DND-41 (cell line): ENCODE measurements around the gene FBLN1.

Source experiments
- CTCF ChIP-seq: IDR thresholded peaks from 2 replicates; pipeline ENCODE4 v1.5.1; 2012; ENCODE audit warnings: borderline replicate concordance, low read length, moderate library complexity, mild to moderate bottlenecking; ENCODE audit not compliant: poor library complexity, severe bottlenecking; ENCODE audit errors: extremely low read depth
- EZH2 ChIP-seq: IDR thresholded peaks from 3 replicates; pipeline ENCODE4 v1.6.1; 2012; ENCODE audit warnings: borderline replicate concordance, low read depth, mild to moderate bottlenecking, moderate library complexity, low read length, inconsistent platforms; ENCODE audit not compliant: severe bottlenecking

- TF ChIP-seq CTCF (no peak), EZH2 (no peak)
These were observed 6.2 kb upstream of the FBLN1 start for GRCh38 chr22:45496451-45496941.
